Chondrocyte (in vitro differentiated cells): ENCODE results near the gene FMNL2. TPM values are rescaled to one million over a fixed set of nuclear protein-coding genes. Genes with fewer than 3 reads are reported as not detected.

Experiments used
- DNase-seq: peaks from one replicate; pipeline ENCODE4 v3.0.0; 2021; ENCODE audit warnings: mixed read lengths, low spot score
- H3K27ac Mint-ChIP-seq: one replicate; pipeline ENCODE4 v1.8.0; 2021; ENCODE audit warnings: mild to moderate bottlenecking, moderate library complexity, mixed read lengths; ENCODE audit not compliant: unreplicated experiment
- H3K27me3 Mint-ChIP-seq: 2 replicates; pipeline ENCODE4 v1.8.0; 2021; ENCODE audit warnings: low read depth, mixed read lengths
- H3K36me3 Mint-ChIP-seq: 2 replicates; pipeline ENCODE4 v1.8.0; 2021; ENCODE audit warnings: low read depth, mixed read lengths
- H3K4me1 Mint-ChIP-seq: 2 replicates; pipeline ENCODE4 v1.8.0; 2021; ENCODE audit warnings: low read depth, mild to moderate bottlenecking, mixed read lengths
- H3K4me3 Mint-ChIP-seq: one replicate; pipeline ENCODE4 v1.8.0; 2021; ENCODE audit warnings: mild to moderate bottlenecking, moderate library complexity, mixed read lengths; ENCODE audit not compliant: unreplicated experiment
- H3K9me3 Mint-ChIP-seq: 2 replicates; pipeline ENCODE4 v1.8.0; 2021; ENCODE audit warnings: low read depth, mixed read lengths
- CTCF ChIP-seq: fragments of 200-600 bp; sonication (generic); IDR thresholded peaks from 2 replicates; pipeline ENCODE4 v1.5.0; 2021; ENCODE audit warnings: antibody characterized with exemption, mild to moderate bottlenecking, moderate library complexity
- total RNA-seq: library from RNA; stranded (reverse); gene quantifications from 3 replicates; pipeline ENCODE4 v1.2.1, GENCODE V29; 2021

Gene FMNL2
- total RNA-seq, 1 donor from 2014 or later, result 33.9 TPM

GRCh38 chr2:152446213-152446612 is 111.2 kb downstream of the FMNL2 start:
- no peak for TF ChIP-seq CTCF
- H3K4me3 Mint-ChIP-seq, result no peak overlapping the region
- H3K27me3 Mint-ChIP-seq, result no peaks in the 10 kb centered on the region
- peak overlapping the region; percentile 53 for H3K27ac Mint-ChIP-seq
- H3K36me3 Mint-ChIP-seq, result no peaks in the 10 kb centered on the region
- H3K9me3 Mint-ChIP-seq, result no peaks in the 10 kb centered on the region
- DNase-seq, result no peak
- peaks cover 42% of the 10 kb centered on the region for H3K4me1 Mint-ChIP-seq

- H3K27ac Mint-ChIP-seq, result no peak overlapping the region
- TF ChIP-seq CTCF, result no peak
- H3K27me3 Mint-ChIP-seq, result no peaks in the 10 kb centered on the region
These were observed 112.9 kb downstream of the FMNL2 start for GRCh38 chr2:152447897-152448296.

GRCh38 chr2:152448606-152449005 is 113.6 kb downstream of the FMNL2 start:
- Mint-ChIP-seq H3K27me3 (no peaks in the 10 kb centered on the region), H3K36me3 (peaks cover 1% of the 10 kb centered on the region), H3K27ac (no peak overlapping the region), H3K9me3 (no peaks in the 10 kb centered on the region), H3K4me1 (peaks cover 61% of the 10 kb centered on the region), H3K4me3 (no peak overlapping the region)
- no peak for DNase-seq
- TF ChIP-seq CTCF, result no peak

More at GRCh38 chr2:152447897-152448296, 112.9 kb downstream of the FMNL2 start:
- no peaks in the 10 kb centered on the region for H3K9me3 Mint-ChIP-seq
- no peak for DNase-seq
- H3K4me3 Mint-ChIP-seq, result no peak overlapping the region
- H3K36me3 Mint-ChIP-seq, result peaks cover 1% of the 10 kb centered on the region
- H3K4me1 Mint-ChIP-seq, result peaks cover 56% of the 10 kb centered on the region

GRCh38 chr2:152449578-152449977 is 114.6 kb downstream of the FMNL2 start:
- DNase-seq, result no peak
- no peaks in the 10 kb centered on the region for H3K27me3 Mint-ChIP-seq
- peaks cover 1% of the 10 kb centered on the region for H3K36me3 Mint-ChIP-seq
- no peak for TF ChIP-seq CTCF
- H3K4me3 Mint-ChIP-seq, result no peak overlapping the region
- no peak overlapping the region for H3K27ac Mint-ChIP-seq
- H3K4me1 Mint-ChIP-seq, result peaks cover 62% of the 10 kb centered on the region
- no peaks in the 10 kb centered on the region for H3K9me3 Mint-ChIP-seq

- H3K27ac Mint-ChIP-seq, result no peak overlapping the region
- H3K9me3 Mint-ChIP-seq, result no peaks in the 10 kb centered on the region
- no peak for DNase-seq
- peaks cover 1% of the 10 kb centered on the region for H3K36me3 Mint-ChIP-seq
- H3K4me1 Mint-ChIP-seq, result peaks cover 68% of the 10 kb centered on the region
- TF ChIP-seq CTCF, result no peak
- H3K27me3 Mint-ChIP-seq, result no peaks in the 10 kb centered on the region
- H3K4me3 Mint-ChIP-seq, result no peak overlapping the region
These were observed 115.2 kb downstream of the FMNL2 start for GRCh38 chr2:152450176-152450575.
